ENCODE data around the gene AUH.
"Not testable (repeated sequence)": the region's sequence is repeated elsewhere in the genome, so short reads cannot be mapped to it uniquely, and the experiment has no call there.

AUH gene
- total RNA-seq = 2.7 to 11.5 (median 7.1) reads per million in 17 experiments

GRCh38 chr9:91361291-91362050, at the start of gene AUH:
Gene AUH, minus strand, starts transcription at chr9:91361918. Its CDS starts 29 bp downstream, at chr9:91361889.
- peak; percentile 90 to 97 (median 94) for DNase-seq

GRCh38 chr9:91411096-91411771, 49.5 kb upstream of the AUH start:
- DNase-seq = peak; percentile 41 to 83 (median 60)

- no peak for DNase-seq
These were observed 48.4 kb upstream of the AUH start for GRCh38 chr9:91410161-91410560.

GRCh38 chr9:91408475-91408874, 46.8 kb upstream of the AUH start:
- DNase-seq = no peak

- peak; percentile 30 to 64 (median 48) for DNase-seq
These were observed 46.0 kb upstream of the AUH start for GRCh38 chr9:91407580-91408318.

GRCh38 chr9:91405343-91406077, 43.8 kb upstream of the AUH start:
- no peak for DNase-seq

GRCh38 chr9:91403665-91404543, 42.2 kb upstream of the AUH start:
- DNase-seq = no peak

- DNase-seq = no peak
These were observed 37.2 kb upstream of the AUH start for GRCh38 chr9:91398926-91399325.

GRCh38 chr9:91395553-91396471, 34.1 kb upstream of the AUH start:
- DNase-seq = peak; percentile 51 to 87 (median 70)

- DNase-seq = peak; percentile 52 to 86 (median 69)
These were observed 33.4 kb upstream of the AUH start for GRCh38 chr9:91395106-91395552.

- DNase-seq = no peak
These were observed 32.1 kb upstream of the AUH start for GRCh38 chr9:91393826-91394225.

GRCh38 chr9:91392435-91392834, 30.7 kb upstream of the AUH start:
- DNase-seq = no peak

- DNase-seq = no peak
These were observed 30.1 kb upstream of the AUH start for GRCh38 chr9:91391818-91392217.

GRCh38 chr9:91391412-91391811, 29.7 kb upstream of the AUH start:
- DNase-seq = no peak

- not testable (repeated sequence) for DNase-seq
These were observed 28.0 kb upstream of the AUH start for GRCh38 chr9:91389686-91390085.

GRCh38 chr9:91386765-91387164, 25.0 kb upstream of the AUH start:
- no peak for DNase-seq

GRCh38 chr9:91384954-91385353, 23.2 kb upstream of the AUH start:
- DNase-seq = no peak

GRCh38 chr9:91383577-91383976, 21.9 kb upstream of the AUH start:
- no peak for DNase-seq

- no peak for DNase-seq
These were observed 20.6 kb upstream of the AUH start for GRCh38 chr9:91382298-91382697.

- peak in 2 of 4 experiments; percentile 7 to 27 for DNase-seq
These were observed 17.7 kb upstream of the AUH start for GRCh38 chr9:91379426-91379825.
